HepG2 (cell line): ENCODE data around the gene CCDC73. TPM values are rescaled to one million over a fixed set of nuclear protein-coding genes. Genes with fewer than 3 reads are reported as not detected.
A peak's percentile ranks its signal among the peaks of the same experiment; 100 is the strongest.

Experiments used
- ATAC-seq: fragments of 200-7000 bp; cut with Tn5 transposase; 3 replicates; pipeline ENCODE4 v1.9.1; 2020; ENCODE audit warnings: mild to moderate bottlenecking, moderate library complexity
- BruUV-seq: library from RNA; stranded (reverse); fragments of 400-500 nt; replicated peaks from 2 replicates; lab custom pipeline; 2021; lab: Mats Ljungman, UMichigan
- CTCF ChIA-PET: fragments of 300-600 bp; formaldehyde crosslinking; extraction: SDS; loops from one replicate; lab custom pipeline; 2021; ENCODE audit warnings: low total read pairs, inconsistent platforms, low intra/inter-chr PET ratio; lab: Yijun Ruan, JAX
- POLR2A ChIA-PET: fragments of 350-600 bp; sonication (Branson Sonifier 250); formaldehyde crosslinking; loops from one replicate; lab custom pipeline; 2020; ENCODE audit warnings: antibody characterized with exemption, inconsistent platforms; lab: Yijun Ruan, JAX
- DNase-seq: peaks from one replicate; pipeline ENCODE4 v3.0.0-alpha.2; 2015; ENCODE audit warnings: low spot score
- FAIRE-seq: peaks from 3 replicates; lab custom pipeline; 2011; peaks lifted over from hg19 to GRCh38; lab: Jason Lieb, UNC
- H2AFZ ChIP-seq: one replicate; pipeline ENCODE4 v1.6.1; 2011; ENCODE audit warnings: low read length, inconsistent platforms
- H3K27ac ChIP-seq: fragments of 300-600 bp; 3 replicates; pipeline ENCODE4 v1.8.0; 2011; ENCODE audit warnings: mixed run types, mild to moderate bottlenecking, mixed read lengths, low read length, inconsistent platforms; ENCODE audit not compliant: insufficient read depth; ENCODE audit errors: extremely low read length
- H3K27me3 ChIP-seq, 2 experiments: fragments of 200-600 bp in 1 of 2; 2 replicates in 1 of 2; 3 replicates in 1 of 2; pipeline versions ENCODE4 v1.6.0 to v1.8.0; 2011; ENCODE audit warnings: low read length in 2 of 2, mild to moderate bottlenecking in 2 of 2, moderate library complexity in 2 of 2, inconsistent platforms in 1 of 2; ENCODE audit not compliant: insufficient read depth in 2 of 2, control insufficient read depth in 1 of 2
- H3K36me3 ChIP-seq, 2 experiments: fragments of 200-600 bp in 1 of 2; replicated peaks in 1 of 2; 2 replicates in 1 of 2; 3 replicates in 1 of 2; pipeline versions ENCODE4 v1.5.1 to v1.8.0; 2011; ENCODE audit warnings: low read length in 2 of 2, inconsistent platforms in 1 of 2; ENCODE audit not compliant: insufficient read depth in 2 of 2, control insufficient read depth in 1 of 2
- H3K4me1 ChIP-seq: 2 replicates; pipeline ENCODE4 v1.5.1; 2012; ENCODE audit warnings: low read length, inconsistent platforms; ENCODE audit not compliant: insufficient read depth
- H3K4me2 ChIP-seq: 2 replicates; pipeline ENCODE4 v1.6.0; 2011; ENCODE audit warnings: low read depth, low read length, inconsistent platforms
- H3K4me3 ChIP-seq, 3 experiments: fragments of 200-600 bp in 1 of 3; sonication (generic), shearing (Covaris generic) in 1 of 3; replicated peaks in 1 of 3; 2 replicates each; pipeline ENCODE4 v1.5.1; 2011 to 2016; ENCODE audit warnings: low read length in 3 of 3, inconsistent platforms in 2 of 3, low read depth in 2 of 3, mild to moderate bottlenecking in 2 of 3, control low read depth in 1 of 3, mixed read lengths in 1 of 3; ENCODE audit not compliant: insufficient read depth in 1 of 3
- H3K79me2 ChIP-seq: one replicate; pipeline ENCODE4 v1.6.1; 2011; ENCODE audit warnings: low read length, inconsistent platforms; ENCODE audit not compliant: insufficient read depth
- H3K9ac ChIP-seq: 2 replicates; pipeline ENCODE4 v1.6.0; 2011; ENCODE audit warnings: mild to moderate bottlenecking, low read depth, low read length, inconsistent platforms; ENCODE audit not compliant: insufficient read depth
- H3K9me3 ChIP-seq: 2 replicates; pipeline ENCODE4 v1.5.1; 2012; ENCODE audit warnings: mild to moderate bottlenecking, low read length
- H4K20me1 ChIP-seq: 2 replicates; pipeline ENCODE4 v1.6.0; 2011; ENCODE audit warnings: inconsistent platforms, mild to moderate bottlenecking, low read length, moderate library complexity; ENCODE audit not compliant: insufficient read depth
- BATF2 ChIP-seq: sonication (generic); formaldehyde crosslinking; IDR thresholded peaks from 2 replicates; pipeline ENCODE4 v1.8.0; 2022; ENCODE audit warnings: mild to moderate bottlenecking, missing genetic modification reagents, moderate library complexity
- EP300 ChIP-seq, 3 experiments: sonication (generic) in 1 of 3; formaldehyde crosslinking in 1 of 3; IDR thresholded peaks; 2 replicates each; pipeline versions ENCODE4 v1.5.1 to v1.6.1; 2011 to 2020; ENCODE audit warnings: low read depth in 2 of 3, low read length in 2 of 3, borderline replicate concordance in 1 of 3, improper control_type of control experiment in 1 of 3, mild to moderate bottlenecking in 1 of 3, missing genetic modification reagents in 1 of 3, moderate library complexity in 1 of 3
- GFI1 ChIP-seq: sonication (generic); formaldehyde crosslinking; IDR thresholded peaks from 2 replicates; pipeline ENCODE4 v1.5.0; 2020; ENCODE audit warnings: missing genetic modification reagents, mild to moderate bottlenecking, borderline replicate concordance
- HDAC1 ChIP-seq: sonication (generic); formaldehyde crosslinking; IDR thresholded peaks from 2 replicates; pipeline ENCODE4 v1.5.1; 2020; ENCODE audit warnings: mild to moderate bottlenecking, missing genetic modification reagents
- TEF ChIP-seq: sonication (generic); formaldehyde crosslinking; IDR thresholded peaks from 2 replicates; pipeline ENCODE4 v1.5.0; 2020; ENCODE audit warnings: missing genetic modification reagents
- TMF1 ChIP-seq: sonication (generic); formaldehyde crosslinking; IDR thresholded peaks from 2 replicates; pipeline ENCODE4 v1.8.1; 2022; ENCODE audit warnings: low read depth, missing genetic modification reagents
- ZKSCAN8 ChIP-seq: IDR thresholded peaks from 2 replicates; pipeline ENCODE4 v1.6.1; 2016; ENCODE audit warnings: borderline replicate concordance, missing genetic modification reagents, missing compliant biosample characterization
- ZNF503 ChIP-seq: sonication (generic); formaldehyde crosslinking; IDR thresholded peaks from 2 replicates; pipeline ENCODE4 v1.4.0; 2020; ENCODE audit warnings: missing genetic modification reagents
- WGBS: methylation state at CpG from one replicate; pipeline ENCODE4 v1.1.6; 2017; ENCODE audit warnings: low lambda C conversion rate; 5-methylcytosine and 5-hydroxymethylcytosine counted together
- in situ Hi-C: cut with HindIII; loops from 2 replicates; pipeline ENCODE4 v1.10.0; 2017; ENCODE audit warnings: low pct_unique_long_range_greater_than_20kb; ENCODE audit not compliant: extremely low pct_ligation_motif_present
- intact Hi-C: fragments of 100-400 bp; cut with micrococcal nuclease; formaldehyde crosslinking; loops from one replicate; pipeline ENCODE4 v1.10.0; 2022; ENCODE audit not compliant: unreplicated experiment
- polyA plus RNA-seq, 8 experiments: library from polyadenylated mRNA; depleted of rRNA in 3 of 8; stranded (reverse) in 7 of 8; unstranded in 1 of 8; fragments of >200 nt; fragmentation: Illumina TruSeq in 4 of 8; extraction: Trizol in 4 of 8; gene quantifications; 2 replicates each; pipeline versions ENCODE4 v1.2.1 to v1.2.3, GENCODE V29; 2011 to 2016; ENCODE audit warnings: low read depth in 4 of 8, missing spikeins in 1 of 8, mixed read lengths in 1 of 8; ENCODE audit not compliant: insufficient read depth in 1 of 8
- total RNA-seq, 5 experiments: library from RNA; depleted of rRNA; stranded (reverse); fragments of >200 nt; fragmentation: Illumina TruSeq; extraction: Trizol; gene quantifications; 2 replicates each; pipeline ENCODE4 v1.2.3, GENCODE V29; 2016; ENCODE audit warnings: low read depth in 1 of 5

Gene CCDC73
- total and polyA plus RNA-seq, 2 of the 13 experiments (the other 11 are each of a cell fraction or from before 2014, with no cell fraction given): 0.01 to 0.11 TPM

GRCh38 chr11:32751381-32751780 lies 43.1 kb downstream of the CCDC73 start:
- Histone ChIP-seq H4K20me1 (no peaks in the 10 kb centered on the region), H3K9ac (no peak overlapping the region), H3K79me2 (no peaks in the 10 kb centered on the region), H3K27me3 (peaks cover 0 to 1% of the 10 kb centered on the region in 2 experiments; a peak in 1 of 5 replicates), H3K27ac (no peak overlapping the region), H3K4me2 (no peak overlapping the region)
- POLR2A ChIA-PET: no interaction called here
- 0 out of 3 replicates have a peak, but pooled peaks have one; percentile 38 for ATAC-seq
- TF ChIP-seq BATF2 (CRISPR knock-in tag): no peak
- no peak for TF ChIP-seq EP300 (IDR thresholded peaks at IDR 0.05; ENCODE audit: low read depth in 2 of 2, low read length in 2 of 2)
- TF ChIP-seq EP300 (CRISPR knock-in tag; IDR thresholded peaks at IDR 0.05; ENCODE audit: borderline replicate concordance): no peak
- no peak for TF ChIP-seq TEF (CRISPR knock-in tag)
- no peak for TF ChIP-seq GFI1 (CRISPR knock-in tag)
- TF ChIP-seq, all 625 proteins: peak for 0
- intact Hi-C loops: no loop called here
- no TSS peak for BruUV-seq
- 85% methylated on average over 4 of the region's 6 CpGs for WGBS
- FAIRE-seq (no peak), DNase-seq (no peak)
- Histone ChIP-seq H2AFZ (no peak overlapping the region), H3K4me3 (no peak overlapping the region), H3K9me3 (no peaks in the 10 kb centered on the region), H3K36me3 (no peaks in the 10 kb centered on the region), H3K4me1 (no peaks in the 10 kb centered on the region)
- CTCF ChIA-PET: no interaction called here
- in situ Hi-C loops: no loop called here

GRCh38 chr11:32729976-32730375 lies 64.5 kb downstream of the CCDC73 start:
- no peaks in the 10 kb centered on the region for H3K36me3 ChIP-seq
- FAIRE-seq (no peak), DNase-seq (no peak), ATAC-seq (no peak)
- ChIA-PET POLR2A (no interaction called here), CTCF (no interaction called here)
- no peak overlapping the region for H3K4me2 ChIP-seq
- no TSS peak for BruUV-seq
- H3K9ac ChIP-seq: no peak overlapping the region
- no peaks in the 10 kb centered on the region for H3K4me1 ChIP-seq
- in situ Hi-C loops: no loop called here
- WGBS: 39% methylated on average over 1 of the region's 1 CpG
- H3K9me3 ChIP-seq: no peaks in the 10 kb centered on the region
- intact Hi-C loops: no loop called here
- H3K27me3 ChIP-seq: no peaks in the 10 kb centered on the region
- H4K20me1 ChIP-seq: no peaks in the 10 kb centered on the region
- no peak overlapping the region for H3K4me3 ChIP-seq
- no peak overlapping the region for H3K27ac ChIP-seq
- no peak overlapping the region for H2AFZ ChIP-seq
- H3K79me2 ChIP-seq: no peaks in the 10 kb centered on the region
- TF ChIP-seq TMF1 (CRISPR knock-in tag) (no peak), HDAC1 (no peak), ZNF503 (no peak), ZKSCAN8 (no peak)
